ENCODE results near the gene MDP1.
A peak's percentile ranks its signal among the peaks of the same experiment; 100 is the strongest.
"Not testable (repeated sequence)": the region's sequence is repeated elsewhere in the genome, so short reads cannot be mapped to it uniquely, and the experiment has no call there.

Gene MDP1

GRCh38 chr14:24231263-24232120 is 15.6 kb upstream of the MDP1 start:
- peak; percentile 13 for DNase-seq

GRCh38 chr14:24228902-24229301 is 13.0 kb upstream of the MDP1 start:
- DNase-seq, result no peak

- no peak for DNase-seq
Measured at GRCh38 chr14:24226473-24226872, 10.6 kb upstream of the MDP1 start.

- no peak for DNase-seq
Measured at GRCh38 chr14:24224618-24225071, 8.8 kb upstream of the MDP1 start.

- not testable (repeated sequence) for DNase-seq
Measured at GRCh38 chr14:24222987-24223386, 7.1 kb upstream of the MDP1 start.

- no peak for DNase-seq
Measured at GRCh38 chr14:24219521-24219920, 3.7 kb upstream of the MDP1 start.

GRCh38 chr14:24219080-24219479 is 3.2 kb upstream of the MDP1 start:
- no peak for DNase-seq

GRCh38 chr14:24216876-24217275 is 1.0 kb upstream of the MDP1 start:
- not testable (repeated sequence) for DNase-seq

- DNase-seq, result no peak
Measured at GRCh38 chr14:24216345-24216699, 456 bp upstream of the MDP1 start.

- DNase-seq, result no peak
Measured at GRCh38 chr14:24213866-24214662, 1.8 kb downstream of the MDP1 start.

GRCh38 chr14:24212924-24213865 is 2.7 kb downstream of the MDP1 start, which contains the start of gene CHMP4A:
TSS of gene CHMP4A (minus strand) at chr14:24213488. CDS start at chr14:24213439, 49 bp downstream.
- peak; percentile 97 for DNase-seq

- DNase-seq, result no peak
Measured at GRCh38 chr14:24211311-24211710, 4.6 kb downstream of the MDP1 start.

GRCh38 chr14:24207625-24208024 is 8.2 kb downstream of the MDP1 start:
- DNase-seq, result no peak

- no peak for DNase-seq
Measured at GRCh38 chr14:24207104-24207551, 8.7 kb downstream of the MDP1 start.

GRCh38 chr14:24206260-24207103 is 9.4 kb downstream of the MDP1 start:
- DNase-seq, result no peak

GRCh38 chr14:24204163-24205146 is 11.4 kb downstream of the MDP1 start:
- DNase-seq, result no peak

- DNase-seq, result not testable (repeated sequence)
Measured at GRCh38 chr14:24203249-24203886, 12.5 kb downstream of the MDP1 start.

GRCh38 chr14:24202538-24202937 is 13.3 kb downstream of the MDP1 start:
- not testable (repeated sequence) for DNase-seq

- no peak for DNase-seq
Measured at GRCh38 chr14:24198814-24199524, 16.9 kb downstream of the MDP1 start.
